ENCODE measurements around the gene CTNNA1. TPM values are rescaled to one million over a fixed set of nuclear protein-coding genes. Genes with fewer than 3 reads are reported as not detected.

CTNNA1 gene
- total RNA-seq, 1 experiment from 2014 or later, result 734 TPM

DNA sequence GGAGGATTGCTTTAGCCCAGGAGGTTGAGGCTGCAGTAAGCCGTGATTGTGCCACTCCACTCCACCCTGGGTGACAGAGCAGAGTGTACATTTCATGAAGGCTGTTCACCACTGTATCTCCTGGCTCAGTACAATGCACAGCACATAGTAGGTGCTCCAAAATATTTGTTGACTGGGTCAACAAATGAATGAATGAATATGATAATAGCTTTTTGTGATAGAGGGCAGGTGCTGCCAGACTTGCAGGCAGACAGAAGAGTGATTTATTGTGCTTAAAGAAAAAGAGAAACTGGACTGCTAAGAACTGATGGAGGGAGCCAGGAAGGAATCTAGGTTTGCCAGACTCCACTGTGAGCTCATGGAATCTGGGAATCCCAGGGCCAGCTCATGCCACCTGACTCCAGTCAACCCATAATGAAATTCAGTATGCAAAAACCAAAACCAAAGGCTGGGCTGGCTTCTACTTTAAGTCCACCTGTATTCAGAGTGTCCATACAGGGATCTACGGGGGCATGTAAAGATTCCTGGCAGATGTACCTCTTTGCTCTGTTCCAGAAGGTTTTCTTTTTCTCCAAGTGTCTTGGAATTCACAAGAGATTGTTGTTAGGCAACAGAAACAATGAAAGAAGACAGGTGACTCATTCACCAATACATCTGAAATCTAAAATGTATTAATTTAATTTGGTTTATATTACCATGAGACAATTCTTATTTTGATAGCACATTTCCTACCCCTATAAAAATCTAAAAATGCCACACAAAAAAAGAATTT lies 15.5 kb upstream of the CTNNA1 start:
- DNase-seq, result no peak
- intact Hi-C loops (cut with micrococcal nuclease; ENCODE audit: unreplicated experiment), result no loop called here
- H3K27me3 Mint-ChIP-seq (ENCODE audit: unreplicated experiment), result no peaks in the 10 kb centered on the region
- H3K4me3 Mint-ChIP-seq (ENCODE audit: low read depth, unreplicated experiment), result no peak overlapping the region
- H3K27ac Mint-ChIP-seq (ENCODE audit: unreplicated experiment), result no peak overlapping the region
- H3K9me3 Mint-ChIP-seq (ENCODE audit: low read depth, unreplicated experiment), result no peaks in the 10 kb centered on the region
- H3K4me1 Mint-ChIP-seq (ENCODE audit: low read depth, unreplicated experiment), result no peaks in the 10 kb centered on the region
- no TSS peak for BruUV-seq (replicated peaks)
- TF ChIP-seq, protein P1, sequence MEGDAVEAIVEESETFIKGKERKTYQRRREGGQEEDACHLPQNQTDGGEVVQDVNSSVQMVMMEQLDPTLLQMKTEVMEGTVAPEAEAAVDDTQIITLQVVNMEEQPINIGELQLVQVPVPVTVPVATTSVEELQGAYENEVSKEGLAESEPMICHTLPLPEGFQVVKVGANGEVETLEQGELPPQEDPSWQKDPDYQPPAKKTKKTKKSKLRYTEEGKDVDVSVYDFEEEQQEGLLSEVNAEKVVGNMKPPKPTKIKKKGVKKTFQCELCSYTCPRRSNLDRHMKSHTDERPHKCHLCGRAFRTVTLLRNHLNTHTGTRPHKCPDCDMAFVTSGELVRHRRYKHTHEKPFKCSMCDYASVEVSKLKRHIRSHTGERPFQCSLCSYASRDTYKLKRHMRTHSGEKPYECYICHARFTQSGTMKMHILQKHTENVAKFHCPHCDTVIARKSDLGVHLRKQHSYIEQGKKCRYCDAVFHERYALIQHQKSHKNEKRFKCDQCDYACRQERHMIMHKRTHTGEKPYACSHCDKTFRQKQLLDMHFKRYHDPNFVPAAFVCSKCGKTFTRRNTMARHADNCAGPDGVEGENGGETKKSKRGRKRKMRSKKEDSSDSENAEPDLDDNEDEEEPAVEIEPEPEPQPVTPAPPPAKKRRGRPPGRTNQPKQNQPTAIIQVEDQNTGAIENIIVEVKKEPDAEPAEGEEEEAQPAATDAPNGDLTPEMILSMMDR (IDR thresholded peaks at IDR 0.05; ENCODE audit: unreplicated experiment), result no peak
- H3K36me3 Mint-ChIP-seq (ENCODE audit: insufficient read depth, unreplicated experiment), result no peaks in the 10 kb centered on the region
- CTCF ChIA-PET, result no interaction called here

DNA sequence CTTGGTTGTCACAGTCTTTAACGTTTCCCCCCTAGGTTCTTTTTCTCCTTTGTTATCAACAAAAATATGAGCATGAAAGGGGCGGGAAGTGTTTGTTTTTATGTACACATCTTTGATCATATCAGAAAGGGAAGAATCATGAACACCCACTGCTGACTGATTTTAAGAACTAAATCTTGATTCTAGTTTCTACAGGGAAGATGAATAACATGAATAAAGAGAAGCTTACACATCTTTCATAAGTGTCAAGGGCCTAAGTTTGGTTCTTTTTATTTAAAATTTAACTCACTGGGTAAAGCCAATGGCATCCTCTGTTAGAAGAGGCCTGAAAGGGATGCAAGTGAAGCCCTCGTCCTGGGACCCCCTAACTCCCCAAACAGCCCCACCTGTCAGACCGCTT lies 14.8 kb upstream of the CTNNA1 start:
- BruUV-seq (replicated peaks), result no TSS peak
- H3K36me3 Mint-ChIP-seq (ENCODE audit: insufficient read depth, unreplicated experiment), result no peaks in the 10 kb centered on the region
- no peaks in the 10 kb centered on the region for H3K27me3 Mint-ChIP-seq (ENCODE audit: unreplicated experiment)
- no peak for DNase-seq
- TF ChIP-seq, protein P1 (IDR thresholded peaks at IDR 0.05; ENCODE audit: unreplicated experiment), result no peak
- CTCF ChIA-PET, result no interaction called here
- no peaks in the 10 kb centered on the region for H3K9me3 Mint-ChIP-seq (ENCODE audit: low read depth, unreplicated experiment)
- H3K27ac Mint-ChIP-seq (ENCODE audit: unreplicated experiment), result no peak overlapping the region
- no peak overlapping the region for H3K4me3 Mint-ChIP-seq (ENCODE audit: low read depth, unreplicated experiment)
- no peaks in the 10 kb centered on the region for H3K4me1 Mint-ChIP-seq (ENCODE audit: low read depth, unreplicated experiment)
- intact Hi-C loops (cut with micrococcal nuclease; ENCODE audit: unreplicated experiment), result no loop called here

DNA sequence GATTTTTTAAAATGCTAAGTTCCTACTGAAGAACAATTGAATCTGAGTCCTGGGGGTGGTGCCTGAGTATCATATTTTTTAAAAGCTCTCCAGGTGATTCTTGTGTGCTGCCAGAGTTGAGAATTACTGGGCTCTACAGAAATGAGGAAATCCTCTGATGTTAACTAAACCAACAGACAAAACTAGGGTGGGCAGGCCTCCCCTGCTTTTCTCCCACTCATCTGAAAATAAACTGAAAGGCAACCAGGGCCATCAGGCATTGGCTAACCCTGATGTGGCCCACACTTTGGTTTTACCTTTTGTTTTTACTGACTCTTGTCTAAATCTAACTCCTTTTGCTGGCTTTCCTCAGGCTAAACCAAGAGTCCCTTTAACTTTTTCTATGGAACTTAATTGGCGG lies 13.3 kb upstream of the CTNNA1 start:
- Mint-ChIP-seq H3K9me3 (ENCODE audit: low read depth, unreplicated experiment) (no peaks in the 10 kb centered on the region), H3K4me3 (ENCODE audit: low read depth, unreplicated experiment) (no peak overlapping the region), H3K4me1 (ENCODE audit: low read depth, unreplicated experiment) (no peaks in the 10 kb centered on the region), H3K36me3 (ENCODE audit: insufficient read depth, unreplicated experiment) (no peaks in the 10 kb centered on the region), H3K27me3 (ENCODE audit: unreplicated experiment) (no peaks in the 10 kb centered on the region), H3K27ac (ENCODE audit: unreplicated experiment) (no peak overlapping the region)
- DNase-seq, result no peak
- TF ChIP-seq, protein P1 (IDR thresholded peaks at IDR 0.05; ENCODE audit: unreplicated experiment), result no peak
- intact Hi-C loops (cut with micrococcal nuclease; ENCODE audit: unreplicated experiment), result no loop called here
- CTCF ChIA-PET, result interaction anchor here (1.0 kb wide), 1 partner anchor 13 kb away, joined by 7 read pairs; the partner anchor contains the start of gene CTNNA1
- no TSS peak for BruUV-seq (replicated peaks)

DNA sequence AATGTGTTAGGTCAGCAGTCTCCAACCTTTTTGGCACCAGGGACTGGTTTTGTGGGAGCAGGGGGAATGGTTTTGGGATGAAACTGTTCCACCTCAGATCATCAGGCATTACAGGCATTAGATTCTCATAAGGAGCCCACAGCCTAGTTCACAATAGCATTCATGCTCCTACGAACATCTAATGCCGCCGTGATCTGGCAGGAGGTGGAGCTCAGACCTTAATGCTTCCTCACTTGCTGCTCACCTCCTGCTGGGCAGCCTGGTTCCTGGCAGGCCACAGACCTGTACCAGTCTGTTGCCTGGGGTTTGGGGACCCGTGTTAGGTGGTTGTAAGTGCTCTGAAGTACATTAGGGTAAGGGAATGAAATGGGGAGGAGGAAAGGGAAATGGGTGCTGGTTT lies 9.7 kb upstream of the CTNNA1 start:
- intact Hi-C loops (cut with micrococcal nuclease; ENCODE audit: unreplicated experiment), result no loop called here
- H3K4me3 Mint-ChIP-seq (ENCODE audit: low read depth, unreplicated experiment), result no peak overlapping the region
- DNase-seq, result no peak
- no peaks in the 10 kb centered on the region for H3K36me3 Mint-ChIP-seq (ENCODE audit: insufficient read depth, unreplicated experiment)
- H3K4me1 Mint-ChIP-seq (ENCODE audit: low read depth, unreplicated experiment), result peaks cover 5% of the 10 kb centered on the region
- BruUV-seq (replicated peaks), result no TSS peak
- no peak overlapping the region for H3K27ac Mint-ChIP-seq (ENCODE audit: unreplicated experiment)
- no peaks in the 10 kb centered on the region for H3K27me3 Mint-ChIP-seq (ENCODE audit: unreplicated experiment)
- H3K9me3 Mint-ChIP-seq (ENCODE audit: low read depth, unreplicated experiment), result no peaks in the 10 kb centered on the region
- CTCF ChIA-PET, result no interaction called here
- TF ChIP-seq, protein P1 (IDR thresholded peaks at IDR 0.05; ENCODE audit: unreplicated experiment), result no peak

All from Calu3 (cell line).